MM.1S (cell line): ENCODE data around the gene MAP3K20.

Experiments used
- DNase-seq: peaks from one replicate; pipeline ENCODE4 v3.0.0-alpha.2; 2015
- H2AFZ ChIP-seq: fragments of 300-600 bp; sonication (generic); 2 replicates; pipeline ENCODE4 v1.6.0; 2016; ENCODE audit warnings: antibody characterized with exemption, low read length
- H3F3A ChIP-seq: fragments of 300-600 bp; sonication (generic); 2 replicates; pipeline ENCODE4 v1.6.1; 2016; ENCODE audit warnings: mild to moderate bottlenecking, antibody characterized with exemption, low read length, moderate library complexity, mixed read lengths; ENCODE audit not compliant: insufficient read depth
- H3K27ac ChIP-seq: fragments of 300-600 bp; sonication (generic); 2 replicates; pipeline ENCODE4 v1.5.1; 2016; ENCODE audit warnings: mild to moderate bottlenecking, low read length
- H3K27me3 ChIP-seq: fragments of 300-600 bp; sonication (generic); replicated peaks from 2 replicates; pipeline ENCODE4 v1.6.0; 2016; ENCODE audit warnings: low read length; ENCODE audit not compliant: insufficient read depth
- H3K36me3 ChIP-seq: fragments of 300-600 bp; sonication (generic); replicated peaks from 2 replicates; pipeline ENCODE4 v1.6.1; 2016; ENCODE audit warnings: mild to moderate bottlenecking, low read length, mixed read lengths; ENCODE audit not compliant: insufficient read depth
- H3K4me1 ChIP-seq: fragments of 300-600 bp; sonication (generic); 2 replicates; pipeline ENCODE4 v1.6.1; 2016; ENCODE audit warnings: low read length, mixed read lengths
- H3K4me2 ChIP-seq: fragments of 300-600 bp; sonication (generic); 2 replicates; pipeline ENCODE4 v1.6.0; 2016; ENCODE audit warnings: low read depth, low read length
- H3K4me3 ChIP-seq: fragments of 300-600 bp; sonication (generic); 2 replicates; pipeline ENCODE4 v1.5.1; 2016; ENCODE audit warnings: low read length, mixed read lengths
- H3K79me2 ChIP-seq: fragments of 300-600 bp; sonication (generic); 2 replicates; pipeline ENCODE4 v1.6.1; 2016; ENCODE audit warnings: mixed run types, low read length, mixed read lengths
- H3K9ac ChIP-seq: fragments of 300-600 bp; sonication (generic); 2 replicates; pipeline ENCODE4 v1.6.1; 2016; ENCODE audit warnings: low read length, mixed read lengths
- H3K9me2 ChIP-seq: fragments of 300-600 bp; sonication (generic); replicated peaks from 2 replicates; pipeline ENCODE4 v1.6.1; 2016; ENCODE audit warnings: mild to moderate bottlenecking, low read length, mixed read lengths; ENCODE audit not compliant: insufficient read depth
- H3K9me3 ChIP-seq: fragments of 300-600 bp; sonication (generic); replicated peaks from 2 replicates; pipeline ENCODE4 v1.6.1; 2016; ENCODE audit warnings: mild to moderate bottlenecking, low read length, mixed read lengths; ENCODE audit not compliant: insufficient read depth
- H4K20me1 ChIP-seq: fragments of 300-600 bp; sonication (generic); 2 replicates; pipeline ENCODE4 v1.6.1; 2016; ENCODE audit warnings: mild to moderate bottlenecking, low read length, moderate library complexity, mixed read lengths; ENCODE audit not compliant: insufficient read depth
- EZH2 ChIP-seq: fragments of 300-600 bp; sonication (generic); optimal IDR thresholded peaks from 2 replicates; pipeline ENCODE3; 2017; ENCODE audit warnings: low read depth, mild to moderate bottlenecking, antibody characterized with exemption, low read length, mixed read lengths
- EZH2phosphoT487 ChIP-seq: fragments of 300-600 bp; sonication (generic); IDR thresholded peaks from 2 replicates; pipeline ENCODE4 v1.6.1; 2018; ENCODE audit warnings: antibody characterized with exemption, low read length
- TF ChIP-seq, protein P1 (sequence below): fragments of 300-600 bp; sonication (generic); IDR thresholded peaks from 2 replicates; pipeline ENCODE4 v1.5.1; 2016; ENCODE audit warnings: antibody characterized with exemption, low read length, mixed read lengths

MAP3K20 gene

DNA sequence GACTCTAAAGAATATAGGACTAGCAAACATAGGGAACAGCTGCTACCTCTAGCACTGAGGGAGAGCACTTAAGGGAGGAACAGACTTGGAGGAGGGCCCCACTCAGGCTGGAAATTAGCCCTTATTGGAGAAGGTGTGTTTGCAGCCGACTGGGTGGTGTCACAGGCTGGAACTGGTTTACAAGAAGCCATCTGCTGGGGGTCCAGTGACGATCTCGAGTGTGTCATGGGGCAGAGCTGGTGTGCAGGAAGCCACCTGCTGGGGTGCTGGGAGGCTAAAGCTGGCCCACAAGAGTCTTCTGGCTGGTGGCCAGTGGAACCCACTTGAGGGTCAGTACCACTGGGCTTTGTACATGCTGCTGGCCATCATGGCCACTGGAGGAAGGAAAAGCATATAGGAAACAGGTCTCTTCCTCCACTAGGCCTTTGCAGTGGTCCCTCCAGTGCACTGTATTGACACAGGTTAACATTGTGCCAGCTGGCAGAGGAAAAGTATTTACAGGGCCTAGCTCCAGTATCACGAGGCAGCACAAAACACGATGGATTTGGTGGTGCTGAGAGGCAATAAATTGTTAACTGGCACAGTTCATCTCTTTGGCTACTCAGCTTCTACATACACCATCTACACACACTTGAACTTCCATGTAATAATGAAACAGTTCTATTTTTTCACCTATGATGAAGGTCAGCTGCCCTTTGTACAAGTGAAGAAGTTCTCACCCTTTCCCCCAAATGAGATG lies 43.6 kb downstream of the MAP3K20 start:
- Histone ChIP-seq H3K27ac (no peak overlapping the region), H4K20me1 (no peaks in the 10 kb centered on the region), H3K9me3 (no peaks in the 10 kb centered on the region), H3K9ac (no peak overlapping the region), H3K36me3 (no peaks in the 10 kb centered on the region), H3K79me2 (no peaks in the 10 kb centered on the region), H3K4me3 (no peak overlapping the region), H3K4me1 (peaks cover 15% of the 10 kb centered on the region), H3F3A (peaks cover 3% of the 10 kb centered on the region), H3K27me3 (no peaks in the 10 kb centered on the region), H2AFZ (no peak overlapping the region), H3K9me2 (no peaks in the 10 kb centered on the region), H3K4me2 (peak overlapping the region; percentile 48)
- DNase-seq, result no peak
- no peak for TF ChIP-seq EZH2
- TF ChIP-seq EZH2phosphoT487, result no peak
- TF ChIP-seq, protein P1, sequence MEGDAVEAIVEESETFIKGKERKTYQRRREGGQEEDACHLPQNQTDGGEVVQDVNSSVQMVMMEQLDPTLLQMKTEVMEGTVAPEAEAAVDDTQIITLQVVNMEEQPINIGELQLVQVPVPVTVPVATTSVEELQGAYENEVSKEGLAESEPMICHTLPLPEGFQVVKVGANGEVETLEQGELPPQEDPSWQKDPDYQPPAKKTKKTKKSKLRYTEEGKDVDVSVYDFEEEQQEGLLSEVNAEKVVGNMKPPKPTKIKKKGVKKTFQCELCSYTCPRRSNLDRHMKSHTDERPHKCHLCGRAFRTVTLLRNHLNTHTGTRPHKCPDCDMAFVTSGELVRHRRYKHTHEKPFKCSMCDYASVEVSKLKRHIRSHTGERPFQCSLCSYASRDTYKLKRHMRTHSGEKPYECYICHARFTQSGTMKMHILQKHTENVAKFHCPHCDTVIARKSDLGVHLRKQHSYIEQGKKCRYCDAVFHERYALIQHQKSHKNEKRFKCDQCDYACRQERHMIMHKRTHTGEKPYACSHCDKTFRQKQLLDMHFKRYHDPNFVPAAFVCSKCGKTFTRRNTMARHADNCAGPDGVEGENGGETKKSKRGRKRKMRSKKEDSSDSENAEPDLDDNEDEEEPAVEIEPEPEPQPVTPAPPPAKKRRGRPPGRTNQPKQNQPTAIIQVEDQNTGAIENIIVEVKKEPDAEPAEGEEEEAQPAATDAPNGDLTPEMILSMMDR, result no peak

DNA sequence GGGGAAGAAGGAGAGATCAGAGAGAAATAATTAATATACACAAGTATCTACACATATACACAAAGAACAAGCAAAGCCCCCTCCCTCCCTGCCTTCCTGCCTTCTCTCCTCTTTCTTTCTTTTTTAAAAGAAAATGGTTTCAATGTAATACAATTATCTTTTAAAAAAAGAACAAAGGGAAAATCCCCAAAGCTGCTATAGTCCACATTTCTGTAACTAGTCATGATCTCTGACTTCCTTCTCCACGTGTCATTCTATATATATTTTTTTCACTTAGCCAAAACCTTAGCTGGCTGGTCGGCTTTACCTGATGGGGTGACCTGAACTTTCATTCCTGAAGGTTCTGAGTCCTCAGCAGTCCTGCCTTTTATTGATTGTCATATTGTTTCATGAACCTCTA lies 44.3 kb downstream of the MAP3K20 start:
- Histone ChIP-seq H3K27ac (peak overlapping the region; percentile 6; the same call in 1 of the 2 replicates), H3K4me3 (no peak overlapping the region; the same call in 1 of the 2 replicates), H4K20me1 (no peaks in the 10 kb centered on the region), H3K9me2 (no peaks in the 10 kb centered on the region), H3K27me3 (no peaks in the 10 kb centered on the region), H3K36me3 (no peaks in the 10 kb centered on the region), H3K9me3 (no peaks in the 10 kb centered on the region), H3K9ac (no peak overlapping the region), H3K4me1 (peaks cover 15% of the 10 kb centered on the region), H3K4me2 (peak overlapping the region; percentile 48), H2AFZ (no peak overlapping the region), H3F3A (peaks cover 3% of the 10 kb centered on the region), H3K79me2 (no peaks in the 10 kb centered on the region)
- DNase-seq, result peak; percentile 51
- no peak for TF ChIP-seq EZH2
- TF ChIP-seq EZH2phosphoT487, result no peak
- TF ChIP-seq, protein P1, result no peak

DNA sequence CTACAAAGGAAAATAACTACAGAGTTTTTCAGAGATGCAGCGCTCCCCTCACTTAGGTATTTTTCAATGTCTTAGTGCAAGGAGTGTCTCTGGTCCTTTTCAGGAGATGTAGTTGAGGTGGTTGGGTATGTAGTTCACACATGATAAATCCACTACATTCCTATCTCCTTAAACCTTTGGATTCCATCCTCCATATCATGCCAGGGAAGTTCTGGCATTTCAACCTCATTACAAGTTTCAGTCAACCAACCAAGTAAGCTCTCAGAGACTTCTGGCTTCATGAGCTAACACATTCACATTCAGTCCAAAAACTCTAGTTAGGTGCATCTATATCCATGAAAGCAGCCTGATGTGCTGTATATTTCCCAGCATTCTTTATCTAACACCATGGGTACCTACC lies 47.3 kb downstream of the MAP3K20 start:
- no peaks in the 10 kb centered on the region for H3K9me2 ChIP-seq
- peaks cover 3% of the 10 kb centered on the region for H3F3A ChIP-seq
- no peaks in the 10 kb centered on the region for H3K9me3 ChIP-seq
- peaks cover 20% of the 10 kb centered on the region for H3K4me1 ChIP-seq
- no peak for DNase-seq
- no peak overlapping the region for H2AFZ ChIP-seq
- no peaks in the 10 kb centered on the region for H4K20me1 ChIP-seq
- no peaks in the 10 kb centered on the region for H3K79me2 ChIP-seq
- H3K36me3 ChIP-seq, result no peaks in the 10 kb centered on the region
- no peak overlapping the region for H3K27ac ChIP-seq
- H3K4me2 ChIP-seq, result no peak overlapping the region
- no peak overlapping the region for H3K4me3 ChIP-seq
- no peak overlapping the region for H3K9ac ChIP-seq
- no peaks in the 10 kb centered on the region for H3K27me3 ChIP-seq
- TF ChIP-seq EZH2phosphoT487, result no peak
- TF ChIP-seq, protein P1, result no peak
- TF ChIP-seq EZH2, result no peak
